HEK293 (cell line): ENCODE results near the gene EFCAB5.
"Not testable (repeated sequence)": the region's sequence is repeated elsewhere in the genome, so short reads cannot be mapped to it uniquely, and the experiment has no call there.

Experiments used
- ATF2 ChIP-seq: fragments of 450-650 bp; formaldehyde crosslinking; IDR thresholded peaks from 2 replicates; pipeline ENCODE4 v1.5.1; 2016; ENCODE audit warnings: missing biosample characterization, missing genetic modification characterization, low read depth
- CTCF ChIP-seq: fragments of 450-650 bp; formaldehyde crosslinking; IDR thresholded peaks from 2 replicates; pipeline ENCODE4 v1.5.1; 2016; ENCODE audit warnings: missing biosample characterization, missing genetic modification characterization
- GFI1B ChIP-seq: fragments of 450-650 bp; formaldehyde crosslinking; IDR thresholded peaks from 2 replicates; pipeline ENCODE4 v1.5.1; 2016; ENCODE audit warnings: missing biosample characterization, missing genetic modification characterization
- INSM2 ChIP-seq: fragments of 450-650 bp; formaldehyde crosslinking; IDR thresholded peaks from 2 replicates; pipeline ENCODE4 v1.5.1; 2016; ENCODE audit warnings: missing biosample characterization, missing genetic modification characterization
- PBX3 ChIP-seq: sonication (generic); formaldehyde crosslinking; IDR thresholded peaks from 2 replicates; pipeline ENCODE4 v1.8.1; 2022; ENCODE audit warnings: mild to moderate bottlenecking, moderate library complexity, missing genetic modification reagents
- REST ChIP-seq: fragments of 450-650 bp; formaldehyde crosslinking; IDR thresholded peaks from 2 replicates; pipeline ENCODE4 v1.5.1; 2016; ENCODE audit warnings: missing biosample characterization, missing genetic modification characterization
- ZBTB21 ChIP-seq: fragments of 450-650 bp; formaldehyde crosslinking; IDR thresholded peaks from 2 replicates; pipeline ENCODE4 v1.5.1; 2017; ENCODE audit warnings: missing biosample characterization, missing genetic modification characterization
- ZNF121 ChIP-seq: fragments of 450-650 bp; formaldehyde crosslinking; IDR thresholded peaks from 2 replicates; pipeline ENCODE4 v1.5.1; 2016; ENCODE audit warnings: missing biosample characterization, missing genetic modification characterization
- ZNF133 ChIP-seq: fragments of 450-650 bp; formaldehyde crosslinking; IDR thresholded peaks from 2 replicates; pipeline ENCODE4 v1.5.1; 2016; ENCODE audit warnings: missing biosample characterization, missing genetic modification characterization
- ZNF175 ChIP-seq: fragments of 450-650 bp; formaldehyde crosslinking; IDR thresholded peaks from 2 replicates; pipeline ENCODE4 v1.5.1; 2016; ENCODE audit warnings: missing biosample characterization, missing genetic modification characterization
- ZNF274 ChIP-seq, 2 experiments: fragments of 200-500 bp in 1 of 2; fragments of 450-650 bp in 1 of 2; sonication (Bioruptor generic) in 1 of 2; formaldehyde crosslinking in 1 of 2; IDR thresholded peaks; 2 replicates each; pipeline versions ENCODE4 v1.5.1 to v1.6.1; 2014 to 2016; ENCODE audit warnings: borderline replicate concordance in 1 of 2, inconsistent platforms in 1 of 2, low read length in 1 of 2, missing biosample characterization in 1 of 2, missing genetic modification characterization in 1 of 2
- ZNF362 ChIP-seq: fragments of 450-650 bp; formaldehyde crosslinking; IDR thresholded peaks from 2 replicates; pipeline ENCODE4 v1.5.1; 2016; ENCODE audit warnings: missing biosample characterization, missing genetic modification characterization
- ZNF544 ChIP-seq: fragments of 450-650 bp; formaldehyde crosslinking; IDR thresholded peaks from 2 replicates; pipeline ENCODE4 v1.5.0; 2017; ENCODE audit warnings: missing biosample characterization, missing genetic modification characterization

GRCh38 chr17:30025325-30025724, 83.9 kb downstream of the EFCAB5 start:
- not testable (repeated sequence) for TF ChIP-seq ZNF175 (tag by site-specific recombination); REST (tag by site-specific recombination); CTCF (tag by site-specific recombination); GFI1B (tag by site-specific recombination); ZNF274 (IDR thresholded peaks at IDR 0.05; ENCODE audit: low read length); ZNF274 (tag by site-specific recombination; IDR thresholded peaks at IDR 0.05; ENCODE audit: borderline replicate concordance); ZNF121 (tag by site-specific recombination); ZNF362 (tag by site-specific recombination); ATF2 (tag by site-specific recombination); ZBTB21 (tag by site-specific recombination); ZNF544; PBX3 (CRISPR knock-in tag); INSM2 (tag by site-specific recombination); ZNF133 (tag by site-specific recombination)
